Psoas muscle (tissue), 8 donors: Measurements from ENCODE around the gene MOCOS. TPM values are rescaled to one million over a fixed set of nuclear protein-coding genes. Genes with fewer than 3 reads are reported as not detected.

Source experiments
- ATAC-seq, 4 donors: fragments of 200-7000 bp; cut with Tn5 transposase; one replicate each; pipeline ENCODE4 v1.9.1; 2020; ENCODE audit warnings: moderate library complexity in 3 of 4, mild to moderate bottlenecking in 2 of 4
- DNase-seq, 2 donors: peaks; one replicate each; pipeline ENCODE4 v3.0.0-alpha.2; 2020
- H3K27ac ChIP-seq: fragments of 200-600 bp; one replicate; pipeline ENCODE4 v1.8.0; 2022
- H3K27me3 ChIP-seq, 3 donors: fragments of 200-600 bp in 1 of 3; one replicate each; pipeline versions ENCODE4 v1.6.1 to v1.8.0; 2013 to 2022; ENCODE audit warnings: low read length in 2 of 3, mild to moderate bottlenecking in 2 of 3, moderate library complexity in 1 of 3; ENCODE audit not compliant: insufficient read depth in 3 of 3
- H3K36me3 ChIP-seq, 2 donors: fragments of 200-600 bp in 1 of 2; one replicate each; pipeline versions ENCODE4 v1.6.1 to v1.8.0; 2013 to 2022; ENCODE audit warnings: low read depth in 1 of 2, mild to moderate bottlenecking in 1 of 2, moderate library complexity in 1 of 2; ENCODE audit not compliant: insufficient read depth in 1 of 2
- H3K4me1 ChIP-seq: fragments of 200-600 bp; one replicate; pipeline ENCODE4 v1.8.0; 2022
- H3K4me3 ChIP-seq: fragments of 200-600 bp; one replicate; pipeline ENCODE4 v1.8.0; 2022; ENCODE audit warnings: mild to moderate bottlenecking
- H3K9me3 ChIP-seq: fragments of 200-600 bp; one replicate; pipeline ENCODE4 v1.8.0; 2022
- CTCF ChIP-seq: fragments of 200-600 bp; IDR thresholded peaks from one replicate; pipeline ENCODE4 v1.8.0; 2022; ENCODE audit warnings: antibody characterized with exemption
- WGBS, 3 donors: extraction: QIAGEN DNeasy Blood & Tissue Kit; methylation state at CpG; one replicate each; pipeline versions ENCODE4 v1.1.6 to v1.1.7; 2013; 5-methylcytosine and 5-hydroxymethylcytosine counted together
- intact Hi-C, 2 donors: fragments of 100-400 bp; cut with DNase I; formaldehyde crosslinking; loops; one replicate each; pipeline versions ENCODE4 v1.11.0 to v1.14.2; 2022
- polyA plus RNA-seq, 3 donors: library from polyadenylated mRNA; stranded (reverse); fragments of 200-250 nt; gene quantifications; one replicate each; pipeline ENCODE4 v1.2.3, GENCODE V29; 2013
- total RNA-seq, 4 donors: library from RNA; stranded (reverse); fragmentation: NEBNext Ultra II Directional in 2 of 4; extraction: Animal tissue kit (Norgen Biotek cat#: 25700) in 2 of 4; gene quantifications; one replicate each; pipeline versions ENCODE4 v1.2.1 to v1.2.4, GENCODE V29; 2021 to 2023
- donor health status: healthy with polysubstance abuse.
- donor health status: DM: no; HTN: no; CAD: no; lungs with moderate emphysema.
- donor health status: Bipolar disorder and iron deficiency.
- donor health status: healthy.
- donor health status: DM: yes; HTN: yes; CAD: no.
- donor health status: DM: no; HTN: no; CAD: no.
- donor health status: DM: no; HTN: no; CAD: no.
- donor health status: DM: yes; HTN: yes; CAD: no.

The MOCOS gene
- total and polyA plus RNA-seq, 7 donors: 0.30 to 4.8 (median 0.94) TPM

GRCh38 chr18:36298126-36298741 lies 110.9 kb downstream of the MOCOS start:
- Histone ChIP-seq H3K4me3 (peak overlapping the region; percentile 86), H3K36me3 (no peaks in the 10 kb centered on the region), H3K27ac (peak overlapping the region; percentile 81), H3K27me3 (peaks cover 0 to 9% (median 0%) of the 10 kb centered on the region in 3 donors), H3K9me3 (no peaks in the 10 kb centered on the region), H3K4me1 (peaks cover 23% of the 10 kb centered on the region)
- peak; percentile 20 to 48 (median 39) for ATAC-seq
- 1 to 2% (median 2%) methylated on average over 46 to 67 of the region's 67 CpGs for WGBS, 3 donors
- intact Hi-C loops: loop anchor here in 1 of 2 donors (5.0 kb wide), 1 partner anchor 274 kb away; no protein-coding TSS in a partner anchor
- DNase-seq: peak; percentile 33 to 62
- TF ChIP-seq CTCF: no peak

- intact Hi-C loops: loop anchor here in 1 of 2 donors (5.0 kb wide), 1 partner anchor 273 kb away; no protein-coding TSS in a partner anchor
- no peaks in the 10 kb centered on the region for H3K36me3 ChIP-seq
- no peak for DNase-seq
- 81 to 88% (median 83%) methylated on average over 6 of the region's 6 CpGs for WGBS, 3 donors
- peak overlapping the region; percentile 86 for H3K4me3 ChIP-seq
- no peaks in the 10 kb centered on the region for H3K9me3 ChIP-seq
- ATAC-seq: no peak
- peaks cover 0 to 9% (median 0%) of the 10 kb centered on the region in 3 donors for H3K27me3 ChIP-seq
- H3K27ac ChIP-seq: no peak overlapping the region
- H3K4me1 ChIP-seq: peaks cover 24% of the 10 kb centered on the region
- no peak for TF ChIP-seq CTCF
Measured at GRCh38 chr18:36299015-36299414, 111.7 kb downstream of the MOCOS start.

- ATAC-seq: no peak
- Histone ChIP-seq H3K27ac (no peak overlapping the region), H3K9me3 (no peaks in the 10 kb centered on the region), H3K36me3 (no peaks in the 10 kb centered on the region), H3K4me1 (peaks cover 27% of the 10 kb centered on the region), H3K27me3 (peaks cover 0 to 3% (median 0%) of the 10 kb centered on the region in 3 donors), H3K4me3 (no peak overlapping the region)
- DNase-seq: no peak
- WGBS, 3 donors: 83 to 95% (median 92%) methylated on average over 6 of the region's 6 CpGs
- intact Hi-C loops: loop anchor here (5.0 to 10.0 kb wide), 3 partner anchors 92 to 125 kb away; no protein-coding TSS in a partner anchor
- no peak for TF ChIP-seq CTCF
Measured at GRCh38 chr18:36300211-36300610, 112.9 kb downstream of the MOCOS start.

- TF ChIP-seq CTCF: no peak
- Histone ChIP-seq H3K4me1 (peaks cover 37% of the 10 kb centered on the region), H3K36me3 (no peaks in the 10 kb centered on the region), H3K9me3 (no peaks in the 10 kb centered on the region), H3K27me3 (no peaks in the 10 kb centered on the region), H3K27ac (peak overlapping the region; percentile 62), H3K4me3 (no peak overlapping the region)
- intact Hi-C loops: loop anchor here (5.0 to 10.0 kb wide), 3 partner anchors 90 to 123 kb away; no protein-coding TSS in a partner anchor
- ATAC-seq (no peak), DNase-seq (no peak)
- 52 to 82% (median 58%) methylated on average over 5 of the region's 5 CpGs for WGBS, 3 donors
Measured at GRCh38 chr18:36301884-36302283, 114.6 kb downstream of the MOCOS start.
